Neural cell (in vitro differentiated cells): ENCODE results near the gene ETF1. TPM values are rescaled to one million over a fixed set of nuclear protein-coding genes. Genes with fewer than 3 reads are reported as not detected.

ENCODE experiments used
- H2AFZ ChIP-seq: fragments of 200-600, 300-800 bp; sonication (generic), shearing (Covaris generic); 2 replicates; pipeline ENCODE4 v1.6.0; 2014; ENCODE audit warnings: low read depth, mild to moderate bottlenecking, antibody characterized with exemption, low read length, moderate library complexity
- H3F3A ChIP-seq: fragments of 200-600 bp; shearing (Covaris generic); 2 replicates; pipeline ENCODE4 v1.6.1; 2016; ENCODE audit warnings: mild to moderate bottlenecking, moderate library complexity, mixed read lengths, antibody characterized with exemption, low read length; ENCODE audit not compliant: insufficient read depth, poor library complexity, severe bottlenecking
- H3K27ac ChIP-seq: fragments of 200-600, 300-800 bp; sonication (generic), shearing (Covaris generic); 2 replicates; pipeline ENCODE4 v1.5.1; 2014; ENCODE audit warnings: mild to moderate bottlenecking, low read length, moderate library complexity
- H3K27me3 ChIP-seq: fragments of 300-800, 200-600 bp; sonication (generic), shearing (Covaris generic); 2 replicates; pipeline ENCODE4 v1.6.0; 2014; ENCODE audit warnings: mild to moderate bottlenecking, low read depth, low read length, moderate library complexity; ENCODE audit not compliant: insufficient read depth
- H3K36me3 ChIP-seq: fragments of 300-800, 200-600 bp; sonication (generic), shearing (Covaris generic); 2 replicates; pipeline ENCODE4 v1.5.1; 2014; ENCODE audit warnings: mild to moderate bottlenecking, antibody characterized with exemption, low read length, moderate library complexity; ENCODE audit not compliant: insufficient read depth
- H3K4me2 ChIP-seq: fragments of 300-800, 200-600 bp; sonication (generic), shearing (Covaris generic); 2 replicates; pipeline ENCODE4 v1.6.0; 2014; ENCODE audit warnings: mild to moderate bottlenecking, low read length
- H3K4me3 ChIP-seq: fragments of 300-800, 200-600 bp; sonication (generic), shearing (Covaris generic); 2 replicates; pipeline ENCODE4 v1.5.1; 2014; ENCODE audit warnings: mild to moderate bottlenecking, low read length, moderate library complexity
- H3K79me2 ChIP-seq: fragments of 200-600 bp; shearing (Covaris generic); replicated peaks from 2 replicates; pipeline ENCODE4 v1.6.0; 2014; ENCODE audit warnings: mild to moderate bottlenecking, low read length, moderate library complexity; ENCODE audit not compliant: insufficient read depth
- H3K9ac ChIP-seq: fragments of 300-800, 200-600 bp; sonication (generic), shearing (Covaris generic); 2 replicates; pipeline ENCODE4 v1.6.1; 2016; ENCODE audit warnings: mild to moderate bottlenecking, low read length, mixed read lengths
- H3K9me2 ChIP-seq: fragments of 200-600 bp; shearing (Covaris generic); 2 replicates; pipeline ENCODE4 v1.6.1; 2016; ENCODE audit warnings: mild to moderate bottlenecking, low read length, mixed read lengths; ENCODE audit not compliant: insufficient read depth
- H3K9me3 ChIP-seq: fragments of 200-600, 300-800 bp; sonication (generic), shearing (Covaris generic); 2 replicates; pipeline ENCODE4 v1.6.1; 2016; ENCODE audit warnings: mild to moderate bottlenecking, mixed run types, low read length, moderate library complexity, mixed read lengths
- H4K20me1 ChIP-seq: fragments of 200-600 bp; shearing (Covaris generic); 2 replicates; pipeline ENCODE4 v1.6.1; 2016; ENCODE audit warnings: mild to moderate bottlenecking, mixed run types; ENCODE audit not compliant: insufficient read depth
- CTCF ChIP-seq: fragments of 450-650 bp; IDR thresholded peaks from 2 replicates; pipeline ENCODE4 v1.5.1; 2014; ENCODE audit warnings: antibody characterized with exemption, mild to moderate bottlenecking, moderate library complexity; ENCODE audit not compliant: poor library complexity, severe bottlenecking
- EP300 ChIP-seq: fragments of 450-650 bp; conservative IDR thresholded peaks from 2 replicates; pipeline ENCODE4 v1.6.1; 2014; ENCODE audit warnings: antibody characterized with exemption, mild to moderate bottlenecking, moderate library complexity; ENCODE audit not compliant: poor library complexity, severe bottlenecking
- EZH2 ChIP-seq: fragments of 200-600, 300-800 bp; shearing (Covaris generic), sonication (generic); IDR thresholded peaks from 2 replicates; pipeline ENCODE4 v1.6.1; 2014; ENCODE audit warnings: antibody characterized with exemption, low read length, borderline replicate concordance, mild to moderate bottlenecking; ENCODE audit not compliant: insufficient read depth, poor library complexity, severe bottlenecking
- MXI1 ChIP-seq: fragments of 450-650 bp; conservative IDR thresholded peaks from 2 replicates; pipeline ENCODE4 v1.6.1; 2014; ENCODE audit warnings: antibody characterized with exemption, mild to moderate bottlenecking; ENCODE audit not compliant: poor library complexity, severe bottlenecking
- POLR2AphosphoS5 ChIP-seq: IDR thresholded peaks from 2 replicates; pipeline ENCODE4 v1.6.1; 2012
- RAD21 ChIP-seq: fragments of 450-650 bp; conservative IDR thresholded peaks from 2 replicates; pipeline ENCODE4 v1.6.1; 2014; ENCODE audit warnings: antibody characterized with exemption, mild to moderate bottlenecking, moderate library complexity
- REST ChIP-seq: IDR thresholded peaks from 2 replicates; pipeline ENCODE4 v1.6.1; 2012; ENCODE audit warnings: borderline replicate concordance
- SMC3 ChIP-seq: fragments of 450-650 bp; conservative IDR thresholded peaks from 2 replicates; pipeline ENCODE4 v1.6.1; 2014; ENCODE audit warnings: antibody characterized with exemption, mild to moderate bottlenecking, moderate library complexity; ENCODE audit not compliant: poor library complexity
- TAF1 ChIP-seq: IDR thresholded peaks from 2 replicates; pipeline ENCODE4 v1.6.1; 2012; ENCODE audit warnings: low read depth
- polyA plus RNA-seq: library from polyadenylated mRNA; depleted of rRNA; stranded (reverse); fragments of >200 nt; gene quantifications from 2 replicates; pipeline ENCODE4 v1.2.3, GENCODE V29; 2014

Gene ETF1
- polyA plus RNA-seq, 1 donor from 2014 or later, result 62.1 TPM

- H3K79me2 ChIP-seq, result peaks cover 26% of the 10 kb centered on the region
- H2AFZ ChIP-seq, result no peak overlapping the region
- no peak overlapping the region for H3K4me3 ChIP-seq
- no peak overlapping the region for H3K27ac ChIP-seq
- H3K36me3 ChIP-seq, result no peaks in the 10 kb centered on the region
- no peaks in the 10 kb centered on the region for H3K9me2 ChIP-seq
- no peaks in the 10 kb centered on the region for H3F3A ChIP-seq
- TF ChIP-seq TAF1 (no peak), EP300 (no peak), SMC3 (no peak), RAD21 (no peak), POLR2AphosphoS5 (no peak), CTCF (no peak), MXI1 (no peak), REST (no peak), EZH2 (no peak)
- no peaks in the 10 kb centered on the region for H4K20me1 ChIP-seq
- no peaks in the 10 kb centered on the region for H3K27me3 ChIP-seq
- H3K9me3 ChIP-seq, result no peaks in the 10 kb centered on the region
- H3K9ac ChIP-seq, result no peak overlapping the region
- no peak overlapping the region for H3K4me2 ChIP-seq
These were observed 15.9 kb downstream of the ETF1 start for GRCh38 chr5:138527170-138527569.

- H3K36me3 ChIP-seq, result no peaks in the 10 kb centered on the region
- H3K79me2 ChIP-seq, result peaks cover 16% of the 10 kb centered on the region
- H3K4me2 ChIP-seq, result no peak overlapping the region
- H3K9ac ChIP-seq, result no peak overlapping the region
- H3K27ac ChIP-seq, result no peak overlapping the region
- no peak overlapping the region for H3K4me3 ChIP-seq
- H3K9me2 ChIP-seq, result no peaks in the 10 kb centered on the region
- no peaks in the 10 kb centered on the region for H4K20me1 ChIP-seq
- H2AFZ ChIP-seq, result no peak overlapping the region
- no peak for TF ChIP-seq MXI1
- no peak for TF ChIP-seq RAD21
- TF ChIP-seq EZH2, result no peak
- TF ChIP-seq REST, result no peak
- TF ChIP-seq POLR2AphosphoS5, result no peak
- TF ChIP-seq EP300, result no peak
- TF ChIP-seq TAF1, result no peak
- TF ChIP-seq SMC3, result no peak
- no peak for TF ChIP-seq CTCF
- H3K27me3 ChIP-seq, result no peaks in the 10 kb centered on the region
- H3F3A ChIP-seq, result no peaks in the 10 kb centered on the region
- H3K9me3 ChIP-seq, result no peaks in the 10 kb centered on the region
These were observed 19.6 kb downstream of the ETF1 start for GRCh38 chr5:138523406-138523805.
